Activated CD8-positive, alpha-beta memory T cell treated with anti-CD3 and anti-CD28 coated beads, Interleukin-2, amount 10 ng/mL, durations not matched to agents 7 days and 5 days (primary cell): ENCODE results near the gene ESRRB. TPM values are rescaled to one million over a fixed set of nuclear protein-coding genes. Genes with fewer than 3 reads are reported as not detected.

ENCODE experiments used
- ATAC-seq: fragments of 150-1000 bp; cut with Tn5 transposase; one replicate; pipeline ENCODE4 v1.10.0; 2021; ENCODE audit warnings: moderate library complexity
- CTCF ChIA-PET: fragments of 350-600 bp; sonication (Branson Sonifier 250); formaldehyde crosslinking; loops from one replicate; lab custom pipeline; 2021; ENCODE audit warnings: antibody characterized with exemption; lab: Charles Lee
- DNase-seq: peaks from one replicate; pipeline ENCODE4 v3.0.0-alpha.2; 2020
- H3K27ac Mint-ChIP-seq: one replicate; pipeline ENCODE4 v1.8.0; 2021; ENCODE audit warnings: mild to moderate bottlenecking, mixed read lengths
- H3K27me3 Mint-ChIP-seq: one replicate; pipeline ENCODE4 v1.8.0; 2021; ENCODE audit warnings: mixed read lengths
- H3K36me3 Mint-ChIP-seq: one replicate; pipeline ENCODE4 v1.8.0; 2021; ENCODE audit warnings: mild to moderate bottlenecking, mixed read lengths
- H3K4me1 Mint-ChIP-seq: one replicate; pipeline ENCODE4 v1.8.0; 2021; ENCODE audit warnings: mixed read lengths
- H3K4me3 Mint-ChIP-seq: one replicate; pipeline ENCODE4 v1.8.0; 2021; ENCODE audit warnings: mild to moderate bottlenecking, moderate library complexity, mixed read lengths
- H3K9me3 Mint-ChIP-seq: one replicate; pipeline ENCODE4 v1.8.0; 2022; ENCODE audit warnings: low read depth, mixed read lengths
- total RNA-seq, 2 experiments: library from RNA; stranded (reverse); gene quantifications; one replicate each; pipeline ENCODE4 v1.2.3, GENCODE V29; 2021

Gene ESRRB
- total RNA-seq = not detected

DNA sequence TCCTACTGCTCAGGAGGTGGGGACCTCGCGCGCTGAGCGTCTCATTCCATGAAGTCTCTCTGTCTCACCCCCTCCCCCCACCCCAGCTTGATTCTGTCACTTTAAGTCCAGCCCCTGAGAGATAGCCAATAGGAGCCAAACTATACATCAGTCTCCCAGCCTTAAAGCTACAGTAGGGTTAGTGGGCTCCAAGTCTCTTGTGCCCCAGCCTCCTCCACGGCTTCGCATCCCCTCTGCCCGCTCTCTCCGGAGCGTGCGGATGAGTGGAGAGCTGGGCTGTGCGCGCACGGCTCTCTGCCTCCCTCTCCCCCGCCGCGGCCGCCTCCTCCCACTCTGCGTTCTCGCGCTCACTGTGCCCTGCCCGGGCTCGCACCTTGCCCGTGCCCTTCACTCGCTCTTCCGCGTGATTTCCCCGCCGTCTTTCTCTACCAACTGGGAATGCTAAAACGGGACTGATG, at the start of gene ESRRB:
ESRRB (plus strand) TSS at position 191 of the 458 bp plus-strand sequence; CDS start at position 456, 265 bp downstream.
- Mint-ChIP-seq H3K36me3 (no peaks in the 10 kb centered on the region), H3K27ac (no peak within 1 kb of the TSS), H3K9me3 (no peaks in the 10 kb centered on the region), H3K4me1 (peaks cover 4% of the 10 kb centered on the region), H3K27me3 (peaks cover 70% of the 10 kb centered on the region), H3K4me3 (no peak within 1 kb of the TSS)
- CTCF ChIA-PET = no interaction called here
- no peak for ATAC-seq
- no peak for DNase-seq

DNA sequence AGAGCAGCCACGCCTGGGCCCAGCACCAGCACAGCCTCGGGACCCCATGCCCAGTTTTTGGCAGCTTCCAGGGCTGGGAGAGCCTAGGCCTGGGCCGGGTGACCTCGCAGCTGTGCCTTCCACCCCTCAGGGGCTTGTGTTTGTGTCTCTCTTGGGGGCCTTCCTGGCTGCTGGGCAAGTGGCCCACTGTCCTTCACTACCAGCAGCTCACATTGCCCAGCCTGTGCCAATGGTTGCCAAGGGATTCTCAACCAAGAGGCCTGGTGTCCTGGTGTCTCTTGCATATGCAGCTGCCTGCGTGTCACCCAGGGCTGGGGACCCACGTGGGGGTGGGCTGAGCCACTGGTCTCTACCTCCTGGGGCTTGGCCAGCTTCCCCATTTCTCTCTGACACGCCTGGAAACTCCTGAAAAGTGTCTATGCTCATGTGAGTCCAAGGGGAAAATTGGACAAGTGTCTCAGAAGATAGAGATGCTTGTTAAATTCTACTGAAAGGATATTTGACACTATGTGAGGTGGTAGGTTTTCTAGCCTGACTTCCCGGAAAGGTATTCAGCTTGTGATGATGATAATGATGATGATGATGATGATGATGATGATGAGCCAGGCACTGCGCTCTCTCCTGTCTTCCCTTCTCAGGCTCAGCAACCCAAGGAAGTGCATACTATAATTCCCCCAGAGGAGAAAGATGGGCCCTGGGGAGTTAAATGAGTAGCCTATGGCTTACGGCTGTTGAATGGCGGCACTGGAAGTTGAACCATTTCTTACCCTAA, 48.8 kb upstream of the ESRRB start:
- H3K27ac Mint-ChIP-seq = no peak overlapping the region
- peaks cover 53% of the 10 kb centered on the region for H3K27me3 Mint-ChIP-seq
- ATAC-seq (no peak), DNase-seq (no peak)
- CTCF ChIA-PET = no interaction called here
- no peaks in the 10 kb centered on the region for H3K9me3 Mint-ChIP-seq
- H3K4me1 Mint-ChIP-seq = no peaks in the 10 kb centered on the region
- H3K4me3 Mint-ChIP-seq = no peak overlapping the region
- H3K36me3 Mint-ChIP-seq = no peaks in the 10 kb centered on the region

DNA sequence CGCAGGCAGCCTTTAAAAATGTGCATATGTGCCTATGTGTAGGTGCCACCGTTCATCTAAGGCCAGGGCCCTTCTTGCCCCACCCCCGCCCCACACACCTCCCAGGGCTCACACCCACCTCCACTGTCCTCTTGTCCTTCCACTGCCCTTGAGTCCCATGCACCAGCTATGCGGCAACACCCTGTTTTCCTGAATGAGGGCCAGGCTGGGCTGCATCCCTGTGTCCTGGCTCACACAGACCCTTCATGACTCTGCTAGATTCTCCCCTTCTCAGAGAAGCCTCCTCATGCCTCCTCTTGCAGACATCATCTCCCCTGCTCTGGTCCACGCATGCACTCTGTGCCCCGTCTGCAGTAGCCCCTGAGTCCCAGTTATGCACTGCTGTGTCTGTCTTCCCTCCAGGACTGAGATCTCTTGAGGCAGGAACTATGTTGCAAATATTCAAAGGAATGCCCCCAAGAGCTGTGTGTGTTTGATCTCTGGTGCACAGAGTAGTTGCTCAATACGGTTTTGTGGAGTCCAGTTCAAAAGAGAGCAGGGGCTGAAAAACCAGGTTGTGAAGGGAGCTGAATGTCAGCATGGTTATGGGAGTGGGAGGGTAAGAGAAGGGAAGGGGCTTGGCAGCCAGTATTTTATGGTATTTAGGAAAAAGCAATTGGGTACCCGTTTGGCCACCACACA, 47.3 kb upstream of the ESRRB start:
- DNase-seq = no peak
- H3K9me3 Mint-ChIP-seq = no peaks in the 10 kb centered on the region
- CTCF ChIA-PET = no interaction called here
- no peak for ATAC-seq
- H3K4me1 Mint-ChIP-seq = no peaks in the 10 kb centered on the region
- H3K27ac Mint-ChIP-seq = no peak overlapping the region
- H3K36me3 Mint-ChIP-seq = no peaks in the 10 kb centered on the region
- H3K27me3 Mint-ChIP-seq = peaks cover 45% of the 10 kb centered on the region
- H3K4me3 Mint-ChIP-seq = no peak overlapping the region

DNA sequence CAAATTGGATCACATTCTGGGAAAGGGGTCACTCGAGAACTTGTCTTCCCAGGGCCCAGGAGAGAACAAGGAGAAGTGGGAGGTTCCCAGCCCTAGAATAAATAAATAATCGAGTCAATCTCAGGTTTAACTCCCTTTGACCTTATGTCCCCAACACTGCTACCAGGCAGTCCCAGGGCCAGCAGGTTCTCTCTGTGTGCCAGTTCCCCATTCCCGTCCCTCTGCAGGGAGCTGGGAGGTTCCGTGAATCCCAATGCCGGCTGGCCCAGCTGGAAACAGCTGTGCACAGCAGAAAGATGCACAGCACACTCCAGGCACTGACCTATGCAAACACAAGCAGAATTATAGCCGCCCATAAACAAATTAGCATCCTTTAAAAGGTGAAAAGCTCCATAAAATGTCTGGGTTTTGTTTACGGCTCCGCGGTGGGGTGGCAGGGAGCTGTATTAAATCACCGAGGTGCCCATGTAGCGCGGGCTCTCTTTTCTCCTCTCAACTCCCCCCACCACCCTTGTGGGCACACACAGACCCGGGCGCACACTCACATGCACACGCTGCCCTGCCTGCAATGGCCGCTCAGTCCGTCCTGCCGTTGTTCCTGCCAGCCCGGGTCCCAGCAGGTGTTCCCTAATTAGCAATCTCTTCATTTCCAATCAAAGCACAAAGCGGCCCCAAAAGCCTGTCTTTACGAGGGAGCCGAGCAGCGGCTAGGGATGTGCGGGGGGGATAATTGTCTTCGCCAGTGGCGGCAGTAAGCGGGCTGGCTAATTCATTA, 46.6 kb upstream of the ESRRB start:
- CTCF ChIA-PET = no interaction called here
- H3K4me3 Mint-ChIP-seq = no peak overlapping the region
- H3K4me1 Mint-ChIP-seq = no peaks in the 10 kb centered on the region
- ATAC-seq (no peak), DNase-seq (no peak)
- H3K27ac Mint-ChIP-seq = no peak overlapping the region
- H3K36me3 Mint-ChIP-seq = no peaks in the 10 kb centered on the region
- H3K9me3 Mint-ChIP-seq = no peaks in the 10 kb centered on the region
- H3K27me3 Mint-ChIP-seq = peaks cover 45% of the 10 kb centered on the region

DNA sequence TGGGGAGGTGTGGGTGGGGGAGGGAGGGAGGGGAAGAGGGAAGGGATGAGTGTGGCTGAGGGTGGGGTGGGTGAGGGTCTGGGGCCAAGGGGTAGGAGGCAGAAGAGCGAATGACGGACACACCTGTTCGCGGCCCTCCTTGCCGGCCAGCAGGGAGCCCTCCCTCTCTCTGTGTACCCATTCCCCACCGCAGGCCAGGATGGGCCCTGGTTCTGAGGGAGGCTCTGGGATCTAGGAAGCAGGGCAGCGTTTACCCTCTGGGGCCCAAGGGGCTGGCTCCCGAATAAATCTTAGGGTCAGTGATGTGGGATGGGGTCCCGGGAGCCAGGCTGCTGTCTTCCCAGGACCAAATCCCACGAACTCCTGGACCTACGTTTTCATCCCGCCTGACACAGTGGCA, 46.0 kb upstream of the ESRRB start:
- H3K4me1 Mint-ChIP-seq = no peaks in the 10 kb centered on the region
- no peak overlapping the region for H3K27ac Mint-ChIP-seq
- no peaks in the 10 kb centered on the region for H3K9me3 Mint-ChIP-seq
- H3K36me3 Mint-ChIP-seq = no peaks in the 10 kb centered on the region
- H3K27me3 Mint-ChIP-seq = peaks cover 45% of the 10 kb centered on the region
- H3K4me3 Mint-ChIP-seq = no peak overlapping the region
- ATAC-seq (no peak), DNase-seq (no peak)
- CTCF ChIA-PET = no interaction called here

DNA sequence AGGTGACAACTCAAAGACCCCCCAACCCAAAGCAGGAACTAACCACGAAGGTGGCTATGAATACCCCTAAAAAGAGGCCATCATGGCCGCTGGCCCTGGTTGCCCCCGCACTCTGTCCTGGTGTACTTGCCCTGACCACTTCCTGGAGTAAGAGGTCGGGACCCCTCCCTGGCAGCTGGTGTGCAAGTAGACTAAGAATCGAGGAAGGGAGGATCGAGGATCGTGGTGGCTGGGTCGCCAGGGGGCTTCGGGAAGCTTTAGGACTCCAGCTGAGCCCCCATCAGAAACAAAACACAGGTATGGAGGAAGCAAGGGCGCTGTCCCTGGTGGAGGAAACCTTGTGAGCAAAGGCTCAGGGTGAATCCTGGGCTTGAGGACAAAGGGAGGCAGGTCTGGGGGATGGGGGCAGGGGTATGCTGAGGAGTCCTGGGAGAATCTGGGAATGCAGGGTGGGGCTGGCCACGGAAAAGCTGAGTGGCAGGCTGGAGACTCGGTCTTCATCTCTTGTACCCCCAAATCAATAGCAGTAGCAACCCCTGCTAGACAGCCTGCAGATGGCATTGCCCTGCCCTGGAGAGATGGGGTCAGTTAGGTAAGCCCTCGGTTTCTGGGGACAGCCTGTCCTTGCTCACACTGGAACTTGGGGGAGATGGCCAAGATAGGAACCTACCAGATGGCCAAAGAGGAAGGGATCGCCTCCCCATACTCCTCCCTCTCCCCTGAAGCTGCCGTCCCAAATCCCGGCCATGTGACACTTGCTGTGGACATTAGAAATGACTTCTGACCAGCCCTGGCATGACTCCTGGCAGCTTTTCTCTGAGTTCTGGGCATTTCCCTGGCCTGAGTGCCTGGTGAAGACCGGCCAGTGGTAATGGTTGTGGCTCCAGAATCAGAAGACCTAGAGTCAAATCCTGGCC, 45.3 kb upstream of the ESRRB start:
- Mint-ChIP-seq H3K4me1 (no peaks in the 10 kb centered on the region), H3K4me3 (no peak overlapping the region), H3K27ac (no peak overlapping the region), H3K9me3 (no peaks in the 10 kb centered on the region), H3K27me3 (peaks cover 41% of the 10 kb centered on the region), H3K36me3 (no peaks in the 10 kb centered on the region)
- CTCF ChIA-PET = interaction anchor here (1.4 to 1.5 kb wide), 2 partner anchors 57 to 280 kb away, joined by 3 to 4 read pairs; no protein-coding TSS in a partner anchor
- DNase-seq = no peak
- no peak for ATAC-seq

DNA sequence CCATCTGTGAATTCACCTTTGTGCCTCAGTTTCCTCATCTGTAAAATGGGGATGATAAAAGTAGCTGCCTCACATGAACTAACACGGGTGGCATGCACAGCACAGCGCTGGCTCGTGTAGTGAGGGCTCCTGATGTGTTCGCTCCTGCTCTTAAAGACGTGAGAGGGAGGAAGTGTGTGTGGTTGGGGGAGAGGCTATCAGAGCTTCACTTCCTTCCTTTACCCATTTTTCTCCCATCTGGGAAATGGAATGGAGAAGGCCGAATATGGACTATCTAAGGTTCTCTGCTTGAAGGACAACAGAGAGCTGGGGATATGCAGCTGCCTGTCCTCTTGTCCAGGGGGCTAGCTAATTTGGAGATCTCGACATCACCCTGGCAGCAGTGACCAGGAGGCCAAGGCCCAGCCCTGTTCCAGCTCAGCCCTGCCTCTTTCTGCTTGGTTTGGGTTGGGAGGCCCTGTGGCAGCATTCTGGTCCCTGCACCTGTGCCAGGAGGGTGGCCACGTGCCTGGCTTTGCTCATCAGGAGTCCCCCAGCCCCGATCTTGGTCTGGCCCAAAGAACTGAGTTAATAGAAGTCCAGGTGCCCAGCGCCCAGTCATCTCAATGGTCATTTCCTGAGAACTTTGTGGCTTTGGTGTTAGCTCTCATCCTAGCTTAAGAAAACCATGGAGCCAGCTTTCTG, 44.5 kb upstream of the ESRRB start:
- CTCF ChIA-PET = interaction anchor here (1.3 to 1.5 kb wide), 3 partner anchors 21 to 281 kb away, joined by 3 to 4 read pairs (median 4); no protein-coding TSS in a partner anchor
- DNase-seq = no peak
- Mint-ChIP-seq H3K27ac (no peak overlapping the region), H3K36me3 (no peaks in the 10 kb centered on the region), H3K4me3 (no peak overlapping the region), H3K4me1 (no peaks in the 10 kb centered on the region), H3K27me3 (peaks cover 41% of the 10 kb centered on the region), H3K9me3 (no peaks in the 10 kb centered on the region)
- no peak for ATAC-seq

DNA sequence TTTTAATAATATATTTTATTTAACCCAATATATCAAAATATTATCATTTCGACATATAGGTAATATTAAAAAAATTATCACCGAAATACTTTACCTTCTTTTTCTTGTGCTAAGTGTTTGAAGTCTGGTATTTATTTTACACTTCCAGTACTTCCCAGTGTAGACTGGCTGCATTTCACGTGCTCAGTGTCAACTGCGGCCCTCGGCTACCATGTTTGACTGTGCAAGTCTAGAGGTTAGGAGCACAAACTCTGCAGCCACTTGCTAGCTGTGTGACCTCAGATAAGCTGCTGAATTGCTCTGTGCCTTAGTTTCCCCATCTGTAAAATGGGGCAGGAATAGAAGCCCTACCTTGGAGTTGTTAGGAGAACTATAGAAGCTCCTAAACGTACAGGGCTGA, 42.3 kb upstream of the ESRRB start:
- peaks cover 39% of the 10 kb centered on the region for H3K27me3 Mint-ChIP-seq
- no peaks in the 10 kb centered on the region for H3K4me1 Mint-ChIP-seq
- H3K9me3 Mint-ChIP-seq = no peaks in the 10 kb centered on the region
- no peaks in the 10 kb centered on the region for H3K36me3 Mint-ChIP-seq
- ATAC-seq (no peak), DNase-seq (no peak)
- no peak overlapping the region for H3K27ac Mint-ChIP-seq
- CTCF ChIA-PET = no interaction called here
- no peak overlapping the region for H3K4me3 Mint-ChIP-seq

DNA sequence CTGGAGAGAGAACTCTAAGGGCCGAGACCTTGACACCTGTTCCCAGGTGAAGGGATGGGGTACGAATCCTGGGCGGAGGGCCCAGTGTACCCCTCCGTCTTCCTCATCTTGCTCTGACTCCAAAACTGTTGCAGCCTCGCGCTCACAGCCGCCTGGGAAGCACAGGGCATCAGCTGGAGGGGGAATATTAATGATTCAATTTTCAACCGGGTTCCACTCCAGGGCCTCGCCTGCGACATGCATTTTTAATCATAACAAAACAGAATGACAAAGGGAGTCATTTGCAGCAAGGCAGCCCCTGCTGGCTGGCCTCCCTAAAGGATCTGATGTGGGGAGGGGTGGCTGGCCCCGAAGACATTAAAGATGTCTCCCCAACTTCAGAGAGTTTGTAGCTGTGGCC, 41.6 kb upstream of the ESRRB start:
- DNase-seq = no peak
- no peak overlapping the region for H3K4me3 Mint-ChIP-seq
- CTCF ChIA-PET = no interaction called here
- H3K27ac Mint-ChIP-seq = no peak overlapping the region
- H3K27me3 Mint-ChIP-seq = peaks cover 32% of the 10 kb centered on the region
- no peaks in the 10 kb centered on the region for H3K36me3 Mint-ChIP-seq
- no peaks in the 10 kb centered on the region for H3K4me1 Mint-ChIP-seq
- H3K9me3 Mint-ChIP-seq = no peaks in the 10 kb centered on the region
- no peak for ATAC-seq

DNA sequence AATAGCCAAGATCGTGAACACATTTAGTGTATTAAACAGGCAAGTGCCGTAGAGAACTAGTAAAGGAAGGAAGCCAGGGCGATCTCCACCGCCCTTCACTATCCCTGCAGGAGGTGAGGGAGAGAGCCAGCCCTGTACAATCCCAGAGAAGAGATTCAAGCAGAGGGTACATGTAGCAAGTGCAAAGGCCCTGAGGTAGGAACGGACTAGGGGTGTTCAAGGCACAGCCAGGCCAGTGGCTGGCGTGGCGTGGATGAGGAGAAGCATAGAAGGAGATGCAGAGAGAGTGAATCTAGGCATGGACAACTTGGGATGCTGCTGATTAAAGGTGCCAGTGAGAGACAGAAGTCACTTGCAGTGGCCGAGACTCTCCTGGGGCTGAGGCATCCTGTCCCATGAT, 39.1 kb upstream of the ESRRB start:
- ATAC-seq (no peak), DNase-seq (no peak)
- CTCF ChIA-PET = no interaction called here
- Mint-ChIP-seq H3K4me1 (no peaks in the 10 kb centered on the region), H3K27ac (no peak overlapping the region), H3K9me3 (no peaks in the 10 kb centered on the region), H3K4me3 (no peak overlapping the region), H3K36me3 (no peaks in the 10 kb centered on the region), H3K27me3 (peaks cover 13% of the 10 kb centered on the region)

DNA sequence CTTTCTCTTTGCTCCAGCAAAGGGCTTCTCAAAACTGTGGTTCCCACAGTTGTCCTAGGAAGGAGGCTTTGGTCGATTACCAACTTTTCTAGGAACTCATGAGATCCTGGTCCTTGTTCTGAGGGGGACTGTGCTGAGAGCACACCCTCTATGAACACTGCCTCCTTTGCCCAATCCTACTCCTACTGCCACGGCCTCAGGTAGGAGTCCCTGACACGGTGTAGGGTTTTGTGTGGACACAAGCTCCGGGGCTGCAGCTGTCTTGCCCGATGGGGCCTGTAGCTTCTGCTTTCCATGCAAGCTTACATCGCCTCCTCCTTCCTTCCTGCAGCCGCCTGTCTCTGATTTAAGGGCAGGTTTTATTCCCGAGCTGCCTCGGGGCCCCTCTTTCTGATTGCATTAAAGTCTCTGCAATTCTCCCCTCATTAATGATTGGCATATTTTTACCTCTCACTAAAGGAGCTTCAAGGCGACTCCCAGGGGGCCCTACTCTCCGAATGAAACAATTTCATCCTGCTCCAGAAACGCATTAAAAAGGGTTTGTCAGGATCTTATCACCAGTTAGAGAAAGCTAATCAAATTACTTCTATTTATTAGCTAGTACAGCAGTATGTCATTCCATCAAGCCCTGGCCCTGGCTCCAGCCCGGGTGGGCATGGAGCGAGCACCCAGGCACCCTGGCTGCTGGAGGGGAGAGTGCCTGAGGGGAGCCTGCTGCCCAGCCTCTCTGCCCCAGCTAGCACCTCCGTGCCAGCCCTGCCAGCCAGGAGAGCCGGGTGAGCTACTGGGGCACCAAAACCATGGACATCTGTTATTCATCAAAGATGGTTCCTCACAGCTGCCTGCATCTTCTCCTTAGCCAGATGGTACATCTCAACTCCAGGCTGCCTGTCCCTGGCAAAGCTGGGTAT, 38.0 kb upstream of the ESRRB start:
- CTCF ChIA-PET = interaction anchor here (0.5 to 0.9 kb wide), 2 partner anchors 14 to 1655 kb away, joined by 3 to 4 read pairs; no protein-coding TSS in a partner anchor
- no peak overlapping the region for H3K27ac Mint-ChIP-seq
- DNase-seq (no peak), ATAC-seq (no peak)
- H3K27me3 Mint-ChIP-seq = peaks cover 11% of the 10 kb centered on the region
- no peaks in the 10 kb centered on the region for H3K9me3 Mint-ChIP-seq
- H3K4me1 Mint-ChIP-seq = no peaks in the 10 kb centered on the region
- no peaks in the 10 kb centered on the region for H3K36me3 Mint-ChIP-seq
- no peak overlapping the region for H3K4me3 Mint-ChIP-seq
